ENCODE results near the gene GRIA4.

Gene GRIA4

GRCh38 chr11:105968021-105968697, 358.3 kb downstream of the GRIA4 start:
- TF ChIP-seq, protein P1, sequence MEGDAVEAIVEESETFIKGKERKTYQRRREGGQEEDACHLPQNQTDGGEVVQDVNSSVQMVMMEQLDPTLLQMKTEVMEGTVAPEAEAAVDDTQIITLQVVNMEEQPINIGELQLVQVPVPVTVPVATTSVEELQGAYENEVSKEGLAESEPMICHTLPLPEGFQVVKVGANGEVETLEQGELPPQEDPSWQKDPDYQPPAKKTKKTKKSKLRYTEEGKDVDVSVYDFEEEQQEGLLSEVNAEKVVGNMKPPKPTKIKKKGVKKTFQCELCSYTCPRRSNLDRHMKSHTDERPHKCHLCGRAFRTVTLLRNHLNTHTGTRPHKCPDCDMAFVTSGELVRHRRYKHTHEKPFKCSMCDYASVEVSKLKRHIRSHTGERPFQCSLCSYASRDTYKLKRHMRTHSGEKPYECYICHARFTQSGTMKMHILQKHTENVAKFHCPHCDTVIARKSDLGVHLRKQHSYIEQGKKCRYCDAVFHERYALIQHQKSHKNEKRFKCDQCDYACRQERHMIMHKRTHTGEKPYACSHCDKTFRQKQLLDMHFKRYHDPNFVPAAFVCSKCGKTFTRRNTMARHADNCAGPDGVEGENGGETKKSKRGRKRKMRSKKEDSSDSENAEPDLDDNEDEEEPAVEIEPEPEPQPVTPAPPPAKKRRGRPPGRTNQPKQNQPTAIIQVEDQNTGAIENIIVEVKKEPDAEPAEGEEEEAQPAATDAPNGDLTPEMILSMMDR (IDR thresholded peaks at IDR 0.05; ENCODE audit: low read depth, low read length), result no peak
- TF ChIP-seq EZH2phosphoT487 (IDR thresholded peaks at IDR 0.05; ENCODE audit: low read depth), result no peak
- Histone ChIP-seq H3K4me2 (ENCODE audit: low read length) (no peak overlapping the region), H2AFZ (ENCODE audit: low read depth, low read length) (no peak overlapping the region), H3K36me3 (replicated peaks; ENCODE audit: low read depth, low read length) (no peaks in the 10 kb centered on the region), H3K79me2 (ENCODE audit: low read length) (no peaks in the 10 kb centered on the region), H3K9me3 (ENCODE audit: insufficient read depth, low read length) (no peaks in the 10 kb centered on the region), H3K27ac (ENCODE audit: low read length) (no peak overlapping the region), H3K4me1 (ENCODE audit: low read length) (no peaks in the 10 kb centered on the region), H3K27me3 (ENCODE audit: low read depth, low read length) (no peaks in the 10 kb centered on the region), H3K4me3 (ENCODE audit: low read length) (no peak overlapping the region), H3K9ac (ENCODE audit: low read length) (no peak overlapping the region), H4K20me1 (ENCODE audit: insufficient read depth, low read length) (no peaks in the 10 kb centered on the region)

- no peak overlapping the region for H2AFZ ChIP-seq (ENCODE audit: low read depth, low read length)
- H3K9me3 ChIP-seq (ENCODE audit: insufficient read depth, low read length), result no peaks in the 10 kb centered on the region
- no peaks in the 10 kb centered on the region for H4K20me1 ChIP-seq (ENCODE audit: insufficient read depth, low read length)
- H3K27ac ChIP-seq (ENCODE audit: low read length), result no peak overlapping the region
- H3K36me3 ChIP-seq (replicated peaks; ENCODE audit: low read depth, low read length), result no peaks in the 10 kb centered on the region
- no peak overlapping the region for H3K4me3 ChIP-seq (ENCODE audit: low read length)
- no peak for TF ChIP-seq EZH2phosphoT487 (IDR thresholded peaks at IDR 0.05; ENCODE audit: low read depth)
- TF ChIP-seq, protein P1 (IDR thresholded peaks at IDR 0.05; ENCODE audit: low read depth, low read length), result no peak
- no peak overlapping the region for H3K4me2 ChIP-seq (ENCODE audit: low read length)
- no peaks in the 10 kb centered on the region for H3K27me3 ChIP-seq (ENCODE audit: low read depth, low read length)
- H3K4me1 ChIP-seq (ENCODE audit: low read length), result peaks cover 9% of the 10 kb centered on the region; the same call in 1 of the 2 replicates
- H3K9ac ChIP-seq (ENCODE audit: low read length), result no peak overlapping the region
- no peaks in the 10 kb centered on the region for H3K79me2 ChIP-seq (ENCODE audit: low read length)
Measured at GRCh38 chr11:105969756-105970155, 359.9 kb downstream of the GRIA4 start.

DNA sequence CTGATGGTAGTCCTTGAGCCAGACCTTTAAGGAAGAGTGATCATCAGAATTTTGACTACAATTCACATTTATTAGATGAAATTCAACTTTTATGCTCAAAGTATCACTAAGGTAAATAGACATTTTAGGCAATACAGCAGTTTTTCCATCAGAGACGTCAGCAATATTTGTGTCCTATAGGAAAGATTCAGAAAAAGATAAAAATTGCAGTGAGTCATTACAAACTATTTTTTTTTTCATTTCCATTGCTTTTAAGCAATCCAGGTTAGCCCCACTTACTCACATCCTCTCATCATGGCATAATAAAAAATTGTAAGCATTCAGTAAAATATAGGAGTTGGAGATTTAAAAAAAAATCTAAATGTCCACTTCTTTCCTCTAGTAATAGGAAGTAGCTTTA, 365.3 kb downstream of the GRIA4 start:
- Histone ChIP-seq H3K4me3 (ENCODE audit: low read length) (no peak overlapping the region), H3K27ac (ENCODE audit: low read length) (no peak overlapping the region), H3K4me2 (ENCODE audit: low read length) (no peak overlapping the region), H3K36me3 (replicated peaks; ENCODE audit: low read depth, low read length) (no peaks in the 10 kb centered on the region), H3K9me3 (ENCODE audit: insufficient read depth, low read length) (no peaks in the 10 kb centered on the region), H3K79me2 (ENCODE audit: low read length) (no peaks in the 10 kb centered on the region), H3K27me3 (ENCODE audit: low read depth, low read length) (no peaks in the 10 kb centered on the region), H4K20me1 (ENCODE audit: insufficient read depth, low read length) (no peaks in the 10 kb centered on the region), H3K4me1 (ENCODE audit: low read length) (peaks cover 9% of the 10 kb centered on the region; the same call in 1 of the 2 replicates), H3K9ac (ENCODE audit: low read length) (no peak overlapping the region), H2AFZ (ENCODE audit: low read depth, low read length) (no peak overlapping the region)
- TF ChIP-seq, protein P1 (IDR thresholded peaks at IDR 0.05; ENCODE audit: low read depth, low read length), result no peak
- TF ChIP-seq EZH2phosphoT487 (IDR thresholded peaks at IDR 0.05; ENCODE audit: low read depth), result no peak

DNA sequence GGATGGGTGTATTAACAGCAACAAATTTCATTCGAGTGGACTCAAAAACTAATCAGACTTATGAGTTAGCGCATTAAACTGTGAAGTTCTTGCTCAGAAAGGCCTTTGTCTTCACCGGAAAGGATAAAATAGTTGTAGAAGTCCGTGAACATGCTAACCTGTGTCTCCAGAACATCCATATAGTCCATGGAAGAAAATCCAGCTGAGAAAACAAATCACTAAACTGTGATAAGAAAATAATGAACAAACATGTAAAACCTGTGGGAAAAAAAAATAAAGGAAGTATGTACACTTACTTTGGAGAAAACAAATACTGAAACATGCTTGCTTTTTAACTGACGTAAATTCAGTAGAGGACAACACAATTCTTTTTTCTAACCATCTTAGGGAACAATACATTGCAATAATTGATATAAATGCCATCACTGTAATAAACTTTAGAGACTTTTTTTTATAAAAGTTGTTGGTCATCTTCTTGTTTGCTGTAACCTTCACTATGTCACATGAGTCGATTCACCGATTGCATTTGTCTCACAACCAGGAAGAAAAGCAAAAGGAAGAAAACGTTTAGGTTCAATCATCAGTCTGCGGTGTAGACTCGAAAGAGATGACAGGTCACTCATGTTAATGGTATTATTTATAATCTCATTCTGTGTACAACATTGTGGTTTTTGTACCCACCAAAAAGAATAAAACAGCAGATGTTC, 370.3 kb downstream of the GRIA4 start:
- Histone ChIP-seq H3K9me3 (ENCODE audit: insufficient read depth, low read length) (no peaks in the 10 kb centered on the region), H2AFZ (ENCODE audit: low read depth, low read length) (no peak overlapping the region), H3K27ac (ENCODE audit: low read length) (no peak overlapping the region), H3K36me3 (replicated peaks; ENCODE audit: low read depth, low read length) (no peaks in the 10 kb centered on the region), H3K4me2 (ENCODE audit: low read length) (no peak overlapping the region), H3K9ac (ENCODE audit: low read length) (no peak overlapping the region), H4K20me1 (ENCODE audit: insufficient read depth, low read length) (no peaks in the 10 kb centered on the region), H3K27me3 (ENCODE audit: low read depth, low read length) (no peaks in the 10 kb centered on the region), H3K4me1 (ENCODE audit: low read length) (no peaks in the 10 kb centered on the region), H3K79me2 (ENCODE audit: low read length) (no peaks in the 10 kb centered on the region), H3K4me3 (ENCODE audit: low read length) (no peak overlapping the region)
- TF ChIP-seq EZH2phosphoT487 (IDR thresholded peaks at IDR 0.05; ENCODE audit: low read depth), result no peak
- TF ChIP-seq, protein P1 (IDR thresholded peaks at IDR 0.05; ENCODE audit: low read depth, low read length), result no peak
